Body of pancreas (tissue), 4 donors: Measurements from ENCODE around the gene MKX. TPM values are rescaled to one million over a fixed set of nuclear protein-coding genes. Genes with fewer than 3 reads are reported as not detected.

Experiments
- ATAC-seq: fragments of 150-250 bp; one replicate; pipeline ENCODE4 v1.9.1; 2016
- DNase-seq, 4 donors: peaks; one replicate each; pipeline ENCODE4 v3.0.0-alpha.2; 2019
- H3K27ac ChIP-seq, 4 donors: fragments of 200-600 bp; sonication (generic); 1 replicate in 3 of 4; 2 replicates in 1 of 4; pipeline versions ENCODE4 v1.5.1 to v1.6.1; 2016 to 2019; ENCODE audit warnings: mild to moderate bottlenecking in 1 of 4, mixed read lengths in 1 of 4, moderate library complexity in 1 of 4
- H3K27me3 ChIP-seq, 2 donors: fragments of 200-600 bp; sonication (generic); one replicate each; pipeline ENCODE4 v1.6.0; 2016; ENCODE audit warnings: mild to moderate bottlenecking in 1 of 2
- H3K36me3 ChIP-seq, 2 donors: fragments of 200-600 bp; sonication (generic); replicated peaks in 1 of 2; 2 replicates each; pipeline ENCODE4 v1.5.1; 2016; ENCODE audit warnings: low read depth in 2 of 2; ENCODE audit not compliant: insufficient read depth in 1 of 2
- H3K4me1 ChIP-seq: fragments of 200-600 bp; sonication (generic); one replicate; pipeline ENCODE4 v1.6.0; 2016
- H3K4me3 ChIP-seq, 2 donors: fragments of 200-600 bp; sonication (generic); 1 replicate in 1 of 2; 2 replicates in 1 of 2; pipeline ENCODE4 v1.5.1; 2016 to 2019
- H3K9me3 ChIP-seq, 3 donors: fragments of 200-600 bp; sonication (generic); 1 replicate in 2 of 3; 2 replicates in 1 of 3; pipeline ENCODE4 v1.5.1; 2016
- POLR2A ChIP-seq, 3 donors: fragments of 450-650 bp; IDR thresholded peaks; one replicate each; pipeline ENCODE4 v1.6.1; 2016; ENCODE audit warnings: antibody characterized with exemption in 3 of 3, mild to moderate bottlenecking in 2 of 3
- WGBS, 2 donors: methylation state at CpG; one replicate each; pipeline ENCODE4 v1.1.5; 2017; 5-methylcytosine and 5-hydroxymethylcytosine counted together
- intact Hi-C: fragments of 100-400 bp; cut with DNase I; formaldehyde crosslinking; loops from one replicate; pipeline ENCODE4 v1.15.1; 2023
- total RNA-seq, 2 donors: library from RNA; depleted of rRNA; stranded (reverse); fragments of >200 nt; gene quantifications; one replicate each; pipeline ENCODE4 v1.1.0, GENCODE V29; 2016
- TF ChIP-seq, protein P1 (sequence below), 7 experiments: fragments of 450-650 bp in 4 of 7; fragments of 200-600 bp in 3 of 7; sonication (generic) in 3 of 7; IDR thresholded peaks; one replicate each; pipeline ENCODE4 v1.5.1; 2016 to 2019; ENCODE audit warnings: antibody characterized with exemption in 7 of 7

MKX gene
- total RNA-seq, 2 donors from 2014 or later: 0.33 to 1.6 TPM

DNA sequence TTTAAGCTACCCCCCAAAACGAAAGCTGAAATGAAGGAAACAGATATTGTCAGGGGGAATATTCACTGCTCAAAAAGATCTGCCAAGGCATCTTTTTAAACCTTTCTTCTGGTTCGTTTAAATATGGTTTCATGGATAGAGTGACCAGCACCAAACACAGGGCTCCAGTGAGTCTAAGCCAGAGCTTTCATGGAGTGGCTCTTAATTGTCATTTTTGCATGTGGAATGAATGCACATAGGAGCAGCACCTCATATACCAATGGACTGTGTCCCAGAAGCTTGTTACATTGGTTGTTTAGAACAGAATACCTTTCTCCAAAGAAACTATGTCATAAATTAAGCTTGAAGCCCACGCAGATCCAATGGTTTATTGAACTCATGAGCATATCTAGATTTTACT is 17.3 kb downstream of the MKX start:
- intact Hi-C loops: no loop called here
- Histone ChIP-seq H3K4me1 (no peaks in the 10 kb centered on the region), H3K9me3 (no peaks in the 10 kb centered on the region), H3K4me3 (no peak overlapping the region), H3K27ac (no peak overlapping the region), H3K27me3 (no peaks in the 10 kb centered on the region), H3K36me3 (no peaks in the 10 kb centered on the region)
- DNase-seq: no peak
- TF ChIP-seq, protein P1, sequence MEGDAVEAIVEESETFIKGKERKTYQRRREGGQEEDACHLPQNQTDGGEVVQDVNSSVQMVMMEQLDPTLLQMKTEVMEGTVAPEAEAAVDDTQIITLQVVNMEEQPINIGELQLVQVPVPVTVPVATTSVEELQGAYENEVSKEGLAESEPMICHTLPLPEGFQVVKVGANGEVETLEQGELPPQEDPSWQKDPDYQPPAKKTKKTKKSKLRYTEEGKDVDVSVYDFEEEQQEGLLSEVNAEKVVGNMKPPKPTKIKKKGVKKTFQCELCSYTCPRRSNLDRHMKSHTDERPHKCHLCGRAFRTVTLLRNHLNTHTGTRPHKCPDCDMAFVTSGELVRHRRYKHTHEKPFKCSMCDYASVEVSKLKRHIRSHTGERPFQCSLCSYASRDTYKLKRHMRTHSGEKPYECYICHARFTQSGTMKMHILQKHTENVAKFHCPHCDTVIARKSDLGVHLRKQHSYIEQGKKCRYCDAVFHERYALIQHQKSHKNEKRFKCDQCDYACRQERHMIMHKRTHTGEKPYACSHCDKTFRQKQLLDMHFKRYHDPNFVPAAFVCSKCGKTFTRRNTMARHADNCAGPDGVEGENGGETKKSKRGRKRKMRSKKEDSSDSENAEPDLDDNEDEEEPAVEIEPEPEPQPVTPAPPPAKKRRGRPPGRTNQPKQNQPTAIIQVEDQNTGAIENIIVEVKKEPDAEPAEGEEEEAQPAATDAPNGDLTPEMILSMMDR (IDR thresholded peaks at IDR 0.05): no peak
- TF ChIP-seq POLR2A (IDR thresholded peaks at IDR 0.05): no peak
- no peak for ATAC-seq
- WGBS, 2 donors: 64 to 66% methylated on average over 3 of the region's 3 CpGs

- no peak overlapping the region for H3K27ac ChIP-seq
- ATAC-seq (no peak), DNase-seq (no peak)
- no peak overlapping the region for H3K4me3 ChIP-seq
- intact Hi-C loops: no loop called here
- no peaks in the 10 kb centered on the region for H3K27me3 ChIP-seq
- H3K4me1 ChIP-seq: no peaks in the 10 kb centered on the region
- WGBS, 2 donors: 78 to 96% methylated on average over 1 of the region's 1 CpG
- no peaks in the 10 kb centered on the region for H3K36me3 ChIP-seq
- TF ChIP-seq, protein P1 (IDR thresholded peaks at IDR 0.05): no peak
- no peak for TF ChIP-seq POLR2A (IDR thresholded peaks at IDR 0.05)
- no peaks in the 10 kb centered on the region for H3K9me3 ChIP-seq
These were observed 21.3 kb downstream of the MKX start for GRCh38 chr10:27724287-27724686.

DNA sequence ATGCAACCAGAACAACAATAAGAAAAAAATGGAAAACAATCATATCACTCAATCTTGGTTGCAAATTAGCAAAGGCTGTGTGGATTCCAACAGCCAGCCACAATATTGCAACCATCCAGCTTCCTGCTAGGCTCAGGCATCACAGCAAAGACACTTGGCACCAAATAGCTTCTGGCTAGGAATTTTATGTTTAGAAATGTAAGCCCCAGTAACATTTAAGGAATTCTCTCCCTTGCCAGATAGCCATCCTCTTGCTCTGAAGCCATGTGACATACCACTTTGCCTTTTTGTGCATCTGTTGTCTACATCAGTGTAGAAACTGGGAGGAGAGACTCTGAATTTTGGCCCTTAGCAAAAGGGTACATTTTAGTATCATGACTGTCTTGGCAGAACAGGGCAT is 22.2 kb downstream of the MKX start:
- ATAC-seq: no peak
- Histone ChIP-seq H3K4me3 (no peak overlapping the region), H3K27ac (no peak overlapping the region), H3K27me3 (no peaks in the 10 kb centered on the region), H3K4me1 (no peaks in the 10 kb centered on the region), H3K36me3 (no peaks in the 10 kb centered on the region), H3K9me3 (no peaks in the 10 kb centered on the region)
- no peak for DNase-seq
- intact Hi-C loops: no loop called here
- TF ChIP-seq, protein P1 (IDR thresholded peaks at IDR 0.05): no peak
- no peak for TF ChIP-seq POLR2A (IDR thresholded peaks at IDR 0.05)

DNA sequence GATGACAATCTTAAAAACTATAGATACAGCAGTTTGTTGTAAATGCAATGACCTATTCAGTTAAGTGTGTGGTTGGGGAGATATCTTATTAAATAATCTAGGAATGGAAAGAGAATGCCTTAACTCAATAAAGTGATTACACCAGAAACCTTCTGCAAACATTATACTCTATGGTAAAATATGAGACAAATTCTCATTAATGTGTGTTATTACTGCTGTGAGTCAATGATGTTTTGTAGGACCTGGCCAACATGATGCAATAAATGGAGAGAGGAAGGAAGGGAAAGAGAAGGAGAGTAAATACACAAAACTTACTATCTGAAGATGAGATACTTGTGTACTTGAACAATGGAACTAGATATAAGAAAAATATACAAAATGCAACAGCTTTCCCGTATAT is 25.1 kb downstream of the MKX start:
- Histone ChIP-seq H3K27me3 (no peaks in the 10 kb centered on the region), H3K36me3 (no peaks in the 10 kb centered on the region), H3K9me3 (no peaks in the 10 kb centered on the region), H3K4me1 (no peaks in the 10 kb centered on the region), H3K27ac (no peak overlapping the region), H3K4me3 (no peak overlapping the region)
- TF ChIP-seq POLR2A (IDR thresholded peaks at IDR 0.05): no peak
- TF ChIP-seq, protein P1 (IDR thresholded peaks at IDR 0.05): no peak
- intact Hi-C loops: no loop called here
- DNase-seq: no peak
- 89 to 92% methylated on average over 1 of the region's 1 CpG for WGBS, 2 donors
- ATAC-seq: no peak

DNA sequence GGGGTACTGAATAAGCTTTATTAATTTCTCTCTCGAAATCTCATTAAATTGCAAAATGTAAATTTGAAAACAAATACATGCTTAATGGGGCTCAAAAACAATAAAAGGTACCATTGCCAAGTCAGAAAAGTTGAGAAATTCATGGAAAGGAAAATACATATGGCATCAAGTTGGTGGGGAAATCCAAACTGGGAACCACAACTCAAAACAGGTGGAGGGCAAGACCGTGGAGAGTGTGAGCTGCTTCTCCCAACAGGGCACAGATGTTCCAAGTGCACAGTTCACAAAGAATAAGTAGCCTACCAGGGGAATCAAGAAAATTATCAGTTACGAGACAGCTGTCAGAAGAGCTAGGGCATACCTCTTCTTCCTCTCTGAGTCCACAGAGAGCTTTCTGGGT is 26.6 kb downstream of the MKX start:
- Histone ChIP-seq H3K27me3 (no peaks in the 10 kb centered on the region), H3K27ac (no peak overlapping the region), H3K4me1 (no peaks in the 10 kb centered on the region), H3K4me3 (no peak overlapping the region), H3K9me3 (no peaks in the 10 kb centered on the region), H3K36me3 (no peaks in the 10 kb centered on the region)
- no peak for ATAC-seq
- intact Hi-C loops: no loop called here
- TF ChIP-seq, protein P1 (IDR thresholded peaks at IDR 0.05): no peak
- TF ChIP-seq POLR2A (IDR thresholded peaks at IDR 0.05): no peak
- WGBS, 2 donors: 77 to 83% methylated on average over 3 of the region's 3 CpGs
- no peak for DNase-seq
